Kidney (tissue), 19 donors: Measurements from ENCODE around the gene FAM236B. TPM values are rescaled to one million over a fixed set of nuclear protein-coding genes. Genes with fewer than 3 reads are reported as not detected.
"Not testable (repeated sequence)": the region's sequence is repeated elsewhere in the genome, so short reads cannot be mapped to it uniquely, and the experiment has no call there.

Source experiments
- DNase-seq, 5 donors: peaks; one replicate each; pipeline ENCODE4 v3.0.0-alpha.2; 2013 to 2020
- FAIRE-seq: peaks from 2 replicates; lab custom pipeline; 2012; peaks lifted over from hg19 to GRCh38; lab: Jason Lieb, UNC
- H3K27ac ChIP-seq, 2 donors: one replicate each; pipeline ENCODE4 v1.7.0; 2013; ENCODE audit warnings: low read depth in 2 of 2, low read length in 2 of 2, inconsistent platforms in 1 of 2
- H3K27me3 ChIP-seq: one replicate; pipeline ENCODE4 v1.7.1; 2013; ENCODE audit warnings: low read length, inconsistent platforms; ENCODE audit not compliant: control insufficient read depth, insufficient read depth
- H3K36me3 ChIP-seq, 3 donors: one replicate each; pipeline versions ENCODE4 v1.7.0 to v1.7.1; 2013; ENCODE audit warnings: low read length in 3 of 3, control low read depth in 1 of 3, inconsistent platforms in 1 of 3; ENCODE audit not compliant: insufficient read depth in 3 of 3, control insufficient read depth in 2 of 3
- H3K4me1 ChIP-seq, 3 donors: one replicate each; pipeline versions ENCODE4 v1.7.0 to v1.7.1; 2013; ENCODE audit warnings: low read length in 3 of 3, inconsistent platforms in 1 of 3, low read depth in 1 of 3; ENCODE audit not compliant: control insufficient read depth in 2 of 3, insufficient read depth in 2 of 3
- H3K4me3 ChIP-seq, 3 donors: one replicate each; pipeline versions ENCODE4 v1.7.0 to v1.8.1; 2013; ENCODE audit warnings: low read length in 3 of 3, control low read depth in 1 of 3, inconsistent platforms in 1 of 3
- H3K9ac ChIP-seq, 3 donors: one replicate each; pipeline versions ENCODE4 v1.7.0 to v1.7.1; 2013; ENCODE audit warnings: low read length in 3 of 3, control low read depth in 1 of 3, inconsistent platforms in 1 of 3
- H3K9me3 ChIP-seq, 3 donors: one replicate each; pipeline versions ENCODE4 v1.7.0 to v1.7.1; 2013; ENCODE audit warnings: low read length in 3 of 3, control low read depth in 1 of 3, inconsistent platforms in 1 of 3; ENCODE audit not compliant: control insufficient read depth in 2 of 3, insufficient read depth in 1 of 3
- intact Hi-C: fragments of 100-400 bp; cut with DNase I; formaldehyde crosslinking; loops from one replicate; pipeline ENCODE4 v1.11.1; 2022
- long read RNA-seq, 10 donors: library from polyadenylated mRNA in 1 of 10; unstranded in 1 of 10; transcript quantifications; one replicate each; pipeline ENCODE4 v2.0.0 and lab custom pipeline, GENCODE V29; 2021 to 2026
- polyA plus RNA-seq: library from polyadenylated mRNA; stranded (reverse); fragments of 350-450 nt; fragmentation: Illumina TruSeq; extraction: RNeasy Lipid Tissue Mini Kit (QIAGEN cat#74804); gene quantifications from one replicate; pipeline ENCODE4 v1.2.3, GENCODE V29; 2014; ENCODE audit warnings: low read depth, low replicate concordance; ENCODE audit not compliant: insufficient read depth
- total RNA-seq: library from RNA; stranded (reverse); fragmentation: NEBNext Ultra II Directional; extraction: Animal tissue kit (Norgen Biotek cat#: 25700); gene quantifications from one replicate; pipeline ENCODE4 v1.2.1, GENCODE V29; 2021
- donor health status: control.
- donor health status: control.
- donor health status: DM: yes; HTN: yes; CAD: no.
- donor health status: Normal renal cell carcinoma (clear cell type).

The FAM236B gene
- not detected for total RNA-seq
- polyA plus RNA-seq: not detected
- long read RNA-seq, donor 1: 0 reads
- long read RNA-seq, donor 2: 0 reads
- long read RNA-seq, donor 3: 0 reads
- long read RNA-seq, donor 4: 0 reads
- long read RNA-seq, donor 5: 0 reads
- long read RNA-seq, donor 6: 0 reads
- long read RNA-seq, donor 7: 0 reads
- long read RNA-seq, donor 8: 0 reads
- long read RNA-seq, donor 9: 0 reads
- long read RNA-seq, donor 10: 0 reads

DNA sequence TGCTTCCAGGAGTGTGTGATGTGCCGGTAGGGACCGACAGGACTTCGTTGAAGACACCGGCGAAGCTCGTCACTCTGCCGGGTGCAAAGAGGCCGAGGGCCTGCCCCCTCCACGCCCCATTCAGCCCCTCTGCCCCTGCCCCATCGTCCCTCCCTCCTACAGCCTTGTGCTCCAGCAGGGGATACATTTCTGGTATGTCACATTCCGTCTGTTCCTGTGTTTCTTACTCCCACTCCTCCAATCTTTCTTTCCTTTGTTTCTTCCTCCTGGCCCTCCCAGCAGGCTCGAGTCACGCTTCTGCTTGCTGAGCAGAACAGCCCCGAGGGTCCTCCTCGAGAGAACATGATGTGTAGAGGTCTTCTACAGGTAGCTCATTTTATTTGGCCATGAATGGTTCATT, at the start of gene FAM236B:
FAM236B (minus strand) TSS at position 101 of the 400 bp plus-strand sequence; CDS start at position 1, 100 bp downstream.
- H3K36me3 ChIP-seq, H3K9ac ChIP-seq, DNase-seq, H3K4me1 ChIP-seq, H3K27ac ChIP-seq, H3K9me3 ChIP-seq, FAIRE-seq, intact Hi-C loops, H3K4me3 ChIP-seq, H3K27me3 ChIP-seq: not testable (repeated sequence)

DNA sequence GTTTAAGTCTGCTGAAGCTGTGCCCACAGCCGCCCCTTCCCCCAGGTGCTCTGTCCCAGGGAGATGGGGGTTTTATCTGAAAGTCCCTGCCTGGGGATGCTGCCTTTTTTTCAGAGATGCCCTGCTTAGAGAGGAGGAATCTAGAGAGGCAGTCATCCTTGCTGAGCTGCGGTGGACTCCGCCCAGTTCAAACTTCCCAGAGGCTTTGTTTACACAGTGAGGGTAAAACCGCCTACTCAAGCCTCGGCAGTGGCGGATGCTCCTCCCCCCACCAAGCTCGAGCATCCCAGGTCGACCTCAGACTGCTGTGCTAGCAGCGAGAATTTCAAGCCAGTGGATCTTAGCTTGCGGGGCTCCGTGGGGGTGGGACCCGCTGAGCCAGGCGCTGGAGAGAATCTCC, 48.2 kb upstream of the FAM236B start:
- FAIRE-seq, DNase-seq, H3K4me1 ChIP-seq, H3K4me3 ChIP-seq, H3K9me3 ChIP-seq, H3K9ac ChIP-seq, H3K27ac ChIP-seq, H3K27me3 ChIP-seq, intact Hi-C loops, H3K36me3 ChIP-seq: not testable (repeated sequence)

DNA sequence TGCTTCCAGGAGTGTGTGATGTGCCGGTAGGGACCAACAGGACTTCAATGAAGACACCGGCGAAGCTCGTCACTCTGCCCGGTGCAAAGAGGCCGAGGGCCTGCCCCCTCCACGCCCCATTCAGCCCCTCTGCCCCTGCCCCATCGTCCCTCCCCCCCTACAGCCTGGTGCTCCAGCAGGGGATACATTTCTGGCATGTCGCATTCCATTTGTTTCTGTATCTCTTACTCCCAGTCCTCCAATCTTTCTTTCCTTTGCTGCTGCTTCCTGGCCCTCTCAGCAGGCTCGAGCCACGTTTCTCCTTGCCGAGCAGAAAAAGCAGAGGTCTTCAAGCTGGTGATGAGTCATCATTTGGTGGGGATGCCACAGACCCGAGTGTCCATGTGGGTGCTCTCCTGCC, 25.6 kb upstream of the FAM236B start, which contains the start of gene FAM236D:
FAM236D (minus strand) TSS at position 101 of the 400 bp plus-strand sequence; CDS start at position 1, 100 bp downstream.
- H3K4me3 ChIP-seq, intact Hi-C loops, H3K9ac ChIP-seq, H3K27ac ChIP-seq, H3K27me3 ChIP-seq, H3K36me3 ChIP-seq, H3K9me3 ChIP-seq, DNase-seq, FAIRE-seq, H3K4me1 ChIP-seq: not testable (repeated sequence)

DNA sequence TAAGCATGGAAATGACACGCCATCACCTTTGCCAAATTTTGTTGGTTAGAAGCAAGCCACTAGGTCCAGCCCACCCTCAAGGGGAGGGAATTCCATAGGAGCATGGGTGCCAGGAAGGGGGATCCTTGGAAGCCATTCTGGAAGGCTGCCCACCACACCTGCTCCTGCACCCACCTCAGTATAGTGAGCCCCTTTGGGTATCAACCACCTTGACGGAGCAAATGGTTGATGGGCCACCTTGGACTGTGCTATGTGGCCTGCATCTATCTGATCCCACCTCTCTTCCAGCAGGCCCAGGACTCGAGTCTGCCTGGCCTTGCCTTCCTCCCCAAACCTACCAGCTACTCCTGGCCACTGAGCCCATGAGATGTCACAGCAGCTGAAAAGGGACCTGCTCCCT, 7.9 kb upstream of the FAM236B start:
- H3K27ac ChIP-seq, H3K9me3 ChIP-seq, H3K27me3 ChIP-seq, H3K9ac ChIP-seq, H3K4me3 ChIP-seq, FAIRE-seq, H3K36me3 ChIP-seq, H3K4me1 ChIP-seq, intact Hi-C loops: not testable (repeated sequence)
- peak in 1 of 5 donors; percentile 10 for DNase-seq

DNA sequence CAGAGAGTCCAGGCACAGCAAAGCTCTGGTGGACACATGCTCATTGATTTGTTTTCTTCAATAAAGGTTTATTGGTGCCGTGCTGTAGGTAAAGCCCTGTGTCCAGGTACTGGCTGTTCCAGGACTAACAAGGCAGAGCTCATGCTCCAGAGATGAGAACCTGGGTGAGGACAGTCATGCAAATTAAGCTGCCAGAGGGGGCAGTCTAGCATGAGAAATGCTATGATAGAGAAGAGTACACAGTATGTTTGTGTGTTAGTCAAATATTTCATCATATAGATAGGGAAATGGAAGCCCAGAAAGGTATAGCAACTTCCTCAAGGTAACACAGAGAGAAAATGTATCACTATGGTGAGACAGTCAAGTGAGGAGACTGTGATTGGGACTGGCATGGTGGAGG, 5.7 kb upstream of the FAM236B start:
- H3K4me1 ChIP-seq, FAIRE-seq, H3K27me3 ChIP-seq, DNase-seq, H3K36me3 ChIP-seq, H3K27ac ChIP-seq, H3K9me3 ChIP-seq, H3K9ac ChIP-seq, intact Hi-C loops, H3K4me3 ChIP-seq: not testable (repeated sequence)

DNA sequence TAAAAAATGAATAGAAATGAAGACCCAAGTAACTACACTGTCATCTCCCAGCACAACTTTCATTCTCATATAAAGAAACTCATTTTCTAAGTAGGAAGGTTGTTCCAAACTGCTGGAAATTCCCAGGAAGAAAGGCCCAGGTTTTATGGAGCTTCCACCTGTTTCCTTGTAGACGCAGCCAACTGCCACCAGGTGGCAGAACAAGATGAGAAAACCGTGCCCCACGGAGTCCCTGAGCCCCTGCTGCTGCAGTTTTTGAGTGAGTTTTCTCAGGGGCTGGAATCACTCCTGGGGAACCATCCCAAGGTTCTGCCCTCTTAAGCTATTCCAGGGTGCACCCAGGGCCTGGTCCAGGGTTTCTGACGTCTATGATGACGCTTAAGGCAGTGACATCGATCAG, 1.5 kb upstream of the FAM236B start:
- FAIRE-seq, H3K9me3 ChIP-seq, H3K36me3 ChIP-seq, DNase-seq, intact Hi-C loops, H3K9ac ChIP-seq, H3K27me3 ChIP-seq, H3K4me3 ChIP-seq, H3K4me1 ChIP-seq, H3K27ac ChIP-seq: not testable (repeated sequence)

DNA sequence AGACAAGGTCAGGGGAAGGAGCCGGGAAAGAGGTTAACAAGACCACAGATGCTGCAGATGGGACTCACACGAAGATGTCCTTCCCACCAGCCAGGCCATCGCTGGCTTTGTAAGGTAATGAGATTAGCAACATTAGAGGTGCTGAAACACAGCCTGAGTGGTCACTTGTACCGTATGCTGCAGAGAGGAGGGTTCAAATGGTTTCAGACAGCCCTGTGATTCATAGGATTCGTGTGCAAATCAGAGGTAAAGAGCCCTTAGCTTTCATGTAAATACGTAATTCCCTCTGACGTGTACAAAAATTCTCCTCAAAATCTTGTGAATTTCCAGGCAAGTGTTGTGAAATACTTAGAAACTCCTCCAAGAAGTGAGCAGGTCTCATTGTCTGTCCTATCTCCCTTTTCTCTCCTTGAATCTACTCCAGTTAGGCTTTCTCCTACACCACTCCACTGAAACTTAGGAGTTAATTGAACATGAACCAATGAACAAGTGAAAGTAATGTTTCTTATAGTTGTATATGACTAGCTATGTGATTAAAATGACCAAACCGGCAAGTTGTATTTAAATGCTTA, 991 bp upstream of the FAM236B start:
- H3K4me3 ChIP-seq, FAIRE-seq, H3K4me1 ChIP-seq, H3K9ac ChIP-seq, H3K27ac ChIP-seq, H3K9me3 ChIP-seq, intact Hi-C loops, DNase-seq, H3K36me3 ChIP-seq, H3K27me3 ChIP-seq: not testable (repeated sequence)

DNA sequence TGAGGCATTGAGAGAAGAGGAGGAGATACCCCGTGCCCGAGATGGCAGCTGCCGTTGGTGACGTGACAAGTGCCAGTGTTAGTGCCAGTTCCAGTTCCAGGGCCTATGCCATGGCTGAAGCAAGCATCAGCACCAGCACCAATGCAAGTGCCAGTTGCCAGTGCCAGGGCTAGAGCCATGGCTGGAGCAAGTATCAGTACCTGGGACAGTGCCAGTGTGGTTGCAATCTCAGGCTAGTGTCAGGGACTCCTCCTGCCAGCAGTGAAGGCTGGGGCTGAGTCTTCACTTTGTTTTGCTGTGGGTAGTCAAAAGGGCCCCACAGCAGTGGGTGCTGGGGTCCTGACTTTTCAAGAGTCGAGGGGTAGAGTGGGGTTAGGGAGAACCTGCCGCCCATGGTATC, 4.3 kb downstream of the FAM236B start:
- H3K4me3 ChIP-seq, H3K36me3 ChIP-seq, FAIRE-seq, H3K4me1 ChIP-seq, DNase-seq, H3K27ac ChIP-seq, H3K9ac ChIP-seq, H3K27me3 ChIP-seq, H3K9me3 ChIP-seq, intact Hi-C loops: not testable (repeated sequence)
